Measurements from ENCODE around the gene ZBTB24. TPM values are rescaled to one million over a fixed set of nuclear protein-coding genes. Genes with fewer than 3 reads are reported as not detected.

The ZBTB24 gene
- total and polyA plus RNA-seq, 2 of the 13 experiments (the other 11 are each of a cell fraction or from before 2014, with no cell fraction given) = 1.5 to 6.2 TPM

- Histone ChIP-seq H2AFZ (ENCODE audit: low read length) (no peak overlapping the region), H3K27ac (ENCODE audit: extremely low read length, insufficient read depth, low read length) (no peak overlapping the region), H3K4me2 (ENCODE audit: low read depth, low read length) (no peak overlapping the region), H4K20me1 (ENCODE audit: insufficient read depth, low read length) (no peaks in the 10 kb centered on the region), H3K9ac (ENCODE audit: insufficient read depth, low read depth, low read length) (no peak overlapping the region), H3K4me1 (ENCODE audit: insufficient read depth, low read length) (peaks cover 19% of the 10 kb centered on the region), H3K9me3 (ENCODE audit: low read length) (no peaks in the 10 kb centered on the region), H3K36me3 (replicated peaks in 1 of 2; ENCODE audit: control insufficient read depth in 1 of 2, insufficient read depth in 2 of 2, low read length in 2 of 2) (peaks cover 20 to 55% of the 10 kb centered on the region in 2 experiments; a peak in 4 of 5 replicates), H3K4me3 (replicated peaks in 1 of 3; ENCODE audit: insufficient read depth in 1 of 3, low read depth in 2 of 3, low read length in 3 of 3) (no peak overlapping the region), H3K79me2 (ENCODE audit: insufficient read depth, low read length) (peaks cover 8% of the 10 kb centered on the region), H3K27me3 (ENCODE audit: control insufficient read depth in 1 of 2, insufficient read depth in 2 of 2, low read length in 2 of 2) (no peaks in the 10 kb centered on the region)
- ChIA-PET POLR2A (no interaction called here), CTCF (ENCODE audit: low intra/inter-chr PET ratio, low total read pairs) (no interaction called here)
- in situ Hi-C loops (cut with HindIII; ENCODE audit: extremely low pct_ligation_motif_present, low pct_unique_long_range_greater_than_20kb) = no loop called here
- no peak for FAIRE-seq
- DNase-seq (ENCODE audit: low spot score) = no peak
- no peak for ATAC-seq
- intact Hi-C loops (cut with micrococcal nuclease; ENCODE audit: unreplicated experiment) = no loop called here
- no TSS peak for BruUV-seq (replicated peaks)
- TF ChIP-seq SP140L (CRISPR knock-in tag; IDR thresholded peaks at IDR 0.05; ENCODE audit: borderline replicate concordance) = no peak
- no peak for TF ChIP-seq GABPB1 (CRISPR knock-in tag; IDR thresholded peaks at IDR 0.05)
- no peak for TF ChIP-seq NAIF1 (CRISPR knock-in tag; IDR thresholded peaks at IDR 0.05; ENCODE audit: borderline replicate concordance)
- no peak for TF ChIP-seq MATR3 (CRISPR knock-in tag; IDR thresholded peaks at IDR 0.05)
- TF ChIP-seq ZHX2 (IDR thresholded peaks at IDR 0.05; ENCODE audit: low read depth) = no peak
- no peak for TF ChIP-seq ZHX2 (CRISPR knock-in tag; IDR thresholded peaks at IDR 0.05; ENCODE audit: borderline replicate concordance)
- TF ChIP-seq ZNF678 (CRISPR knock-in tag; IDR thresholded peaks at IDR 0.05) = no peak
- TF ChIP-seq ZNF660 (CRISPR knock-in tag; IDR thresholded peaks at IDR 0.05; ENCODE audit: borderline replicate concordance, low read depth) = no peak
- TF ChIP-seq HNRNPK (IDR thresholded peaks at IDR 0.05; ENCODE audit: low read depth, low read length, poor library complexity, severe bottlenecking) = no peak
- TF ChIP-seq ZFP41 (CRISPR knock-in tag; IDR thresholded peaks at IDR 0.05; ENCODE audit: borderline replicate concordance) = no peak
- TF ChIP-seq TOE1 (CRISPR knock-in tag; IDR thresholded peaks at IDR 0.05) = no peak
- TF ChIP-seq KLF11 (CRISPR knock-in tag; IDR thresholded peaks at IDR 0.05) = no peak
- no peak for TF ChIP-seq MAFF (IDR thresholded peaks at IDR 0.05; ENCODE audit: low read depth, low read length)
- WGBS (ENCODE audit: low lambda C conversion rate) = 100% methylated on average over 3 of the region's 3 CpGs
Measured at GRCh38 chr6:109473120-109473519, 9.9 kb downstream of the ZBTB24 start.
